HEK293 (cell line): Measurements from ENCODE around the gene CLDN19.
"Not testable (repeated sequence)": the region's sequence is repeated elsewhere in the genome, so short reads cannot be mapped to it uniquely, and the experiment has no call there.

Experiments
- CTCF ChIA-PET: fragments of 350-600 bp; formaldehyde crosslinking; extraction: SDS; loops from one replicate; lab custom pipeline; 2021; ENCODE audit warnings: antibody characterized with exemption; lab: Yijun Ruan, JAX
- POLR2A ChIA-PET: fragments of 300-600 bp; formaldehyde crosslinking; extraction: SDS; loops from one replicate; lab custom pipeline; 2020; ENCODE audit warnings: antibody characterized with exemption, inconsistent platforms; lab: Yijun Ruan, JAX
- H3K27ac ChIP-seq: fragments of 200-500 bp; sonication (Bioruptor generic); 2 replicates; pipeline ENCODE4 v1.5.1; 2014; ENCODE audit warnings: low read depth, low read length, control low read depth, inconsistent platforms; ENCODE audit errors: extremely low read depth
- H3K36me3 ChIP-seq, 2 experiments: fragments of 200-500 bp in 1 of 2; sonication (Bioruptor generic) in 1 of 2; 1 replicate in 1 of 2; 2 replicates in 1 of 2; pipeline ENCODE4 v1.5.1; 2014 to 2017; ENCODE audit warnings: inconsistent platforms in 2 of 2, low read length in 2 of 2; ENCODE audit not compliant: control insufficient read depth in 2 of 2, insufficient read depth in 1 of 2
- H3K4me1 ChIP-seq: fragments of 200-500 bp; sonication (Bioruptor generic); 2 replicates; pipeline ENCODE4 v1.5.1; 2014; ENCODE audit warnings: mild to moderate bottlenecking, low read length, inconsistent platforms; ENCODE audit not compliant: control insufficient read depth, insufficient read depth
- H3K4me3 ChIP-seq: 2 replicates; pipeline ENCODE4 v1.5.1; 2011; ENCODE audit warnings: low read depth, mild to moderate bottlenecking, control low read depth, low read length, moderate library complexity
- H3K9me3 ChIP-seq: fragments of 200-500 bp; sonication (Bioruptor generic); 2 replicates; pipeline ENCODE4 v1.5.1; 2014; ENCODE audit warnings: low read depth, low read length, inconsistent platforms; ENCODE audit not compliant: control insufficient read depth, insufficient read depth
- BCL11A ChIP-seq: fragments of 450-650 bp; formaldehyde crosslinking; IDR thresholded peaks from 2 replicates; pipeline ENCODE4 v1.5.1; 2016; ENCODE audit warnings: low read depth, missing biosample characterization, missing genetic modification characterization
- EGR2 ChIP-seq: fragments of 450-650 bp; formaldehyde crosslinking; IDR thresholded peaks from 2 replicates; pipeline ENCODE4 v1.5.1; 2016; ENCODE audit warnings: low read depth, missing biosample characterization, missing genetic modification characterization
- FEZF1 ChIP-seq: fragments of 450-650 bp; formaldehyde crosslinking; IDR thresholded peaks from 2 replicates; pipeline ENCODE4 v1.5.1; 2016; ENCODE audit warnings: missing biosample characterization, missing genetic modification characterization
- GLI2 ChIP-seq: fragments of 450-650 bp; formaldehyde crosslinking; IDR thresholded peaks from 2 replicates; pipeline ENCODE4; 2017; ENCODE audit warnings: missing biosample characterization, missing genetic modification characterization, low read depth, borderline replicate concordance
- GLI4 ChIP-seq: fragments of 450-650 bp; formaldehyde crosslinking; IDR thresholded peaks from 2 replicates; pipeline ENCODE4 v1.5.1; 2016; ENCODE audit warnings: missing biosample characterization, missing genetic modification characterization
- KLF9 ChIP-seq: fragments of 450-650 bp; formaldehyde crosslinking; IDR thresholded peaks from 2 replicates; pipeline ENCODE4 v1.5.1; 2016; ENCODE audit warnings: missing biosample characterization, missing genetic modification characterization, low read depth
- ZNF184 ChIP-seq: fragments of 450-650 bp; IDR thresholded peaks from 2 replicates; pipeline ENCODE4 v1.5.1; 2018; ENCODE audit warnings: missing biosample characterization, mild to moderate bottlenecking, missing genetic modification characterization
- ZNF2 ChIP-seq: fragments of 450-650 bp; formaldehyde crosslinking; IDR thresholded peaks from 2 replicates; pipeline ENCODE4 v1.5.1; 2016; ENCODE audit warnings: missing biosample characterization, missing genetic modification characterization
- ZNF274 ChIP-seq, 2 experiments: fragments of 200-500 bp in 1 of 2; fragments of 450-650 bp in 1 of 2; sonication (Bioruptor generic) in 1 of 2; formaldehyde crosslinking in 1 of 2; IDR thresholded peaks; 2 replicates each; pipeline versions ENCODE4 v1.5.1 to v1.6.1; 2014 to 2016; ENCODE audit warnings: borderline replicate concordance in 1 of 2, inconsistent platforms in 1 of 2, low read length in 1 of 2, missing biosample characterization in 1 of 2, missing genetic modification characterization in 1 of 2
- ZNF341 ChIP-seq: fragments of 450-650 bp; formaldehyde crosslinking; IDR thresholded peaks from 2 replicates; pipeline ENCODE4; 2016; ENCODE audit warnings: low read depth, missing biosample characterization, missing genetic modification characterization
- ZNF354C ChIP-seq: fragments of 450-650 bp; formaldehyde crosslinking; IDR thresholded peaks from 2 replicates; pipeline ENCODE4 v1.5.1; 2016; ENCODE audit warnings: missing biosample characterization, missing genetic modification characterization, low read depth, borderline replicate concordance
- ZNF394 ChIP-seq: fragments of 450-650 bp; formaldehyde crosslinking; IDR thresholded peaks from 2 replicates; pipeline ENCODE4 v1.5.1; 2016; ENCODE audit warnings: missing biosample characterization, missing genetic modification characterization, mild to moderate bottlenecking, moderate library complexity, borderline replicate concordance
- ZNF629 ChIP-seq: fragments of 450-650 bp; formaldehyde crosslinking; IDR thresholded peaks from 2 replicates; pipeline ENCODE4 v1.5.1; 2017; ENCODE audit warnings: missing biosample characterization, missing genetic modification characterization
- ZNF785 ChIP-seq: fragments of 450-650 bp; formaldehyde crosslinking; IDR thresholded peaks from 2 replicates; pipeline ENCODE4 v1.5.1; 2016; ENCODE audit warnings: missing biosample characterization, missing genetic modification characterization
- ZSCAN23 ChIP-seq: fragments of 450-650 bp; formaldehyde crosslinking; IDR thresholded peaks from 2 replicates; pipeline ENCODE4 v1.5.1; 2016; ENCODE audit warnings: missing biosample characterization, missing genetic modification characterization
- TF ChIP-seq, protein P1 (sequence below): fragments of 450-650 bp; formaldehyde crosslinking; IDR thresholded peaks from 2 replicates; pipeline ENCODE4 v1.5.1; 2016; ENCODE audit warnings: missing biosample characterization, missing genetic modification characterization
- TF ChIP-seq, protein P2 (sequence below): fragments of 450-650 bp; formaldehyde crosslinking; IDR thresholded peaks from 2 replicates; pipeline ENCODE4 v1.5.1; 2016; ENCODE audit warnings: missing biosample characterization, missing genetic modification characterization

CLDN19 gene

DNA sequence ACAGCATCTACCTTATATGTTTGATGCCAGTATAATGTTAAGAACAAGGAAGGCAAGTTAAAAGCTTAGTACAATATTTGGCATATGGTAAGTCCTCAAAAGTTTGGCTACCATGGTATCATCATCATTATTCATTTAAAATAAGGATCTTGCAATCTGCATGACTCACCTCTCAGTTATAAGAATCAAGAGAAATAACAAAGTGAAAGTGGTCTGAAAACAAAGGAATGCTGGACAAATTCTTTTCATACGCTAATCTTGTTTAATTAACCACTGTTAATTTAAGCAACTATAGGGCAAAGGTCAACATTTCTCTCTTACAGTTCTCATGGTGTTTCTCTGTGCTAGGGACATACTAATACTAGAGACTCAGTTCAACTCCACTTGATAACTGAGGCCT, 13.0 kb upstream of the CLDN19 start:
- Histone ChIP-seq H3K4me1 (no peaks in the 10 kb centered on the region), H3K27ac (no peak overlapping the region), H3K36me3 (peaks cover 7 to 89% of the 10 kb centered on the region in 2 experiments), H3K4me3 (no peak overlapping the region), H3K9me3 (no peaks in the 10 kb centered on the region)
- TF ChIP-seq FEZF1 (no peak), GLI2 (no peak), ZNF184 (tag by site-specific recombination) (no peak), ZSCAN23 (tag by site-specific recombination) (no peak), ZNF2 (tag by site-specific recombination) (no peak), GLI4 (tag by site-specific recombination) (no peak)
- TF ChIP-seq, protein P1, sequence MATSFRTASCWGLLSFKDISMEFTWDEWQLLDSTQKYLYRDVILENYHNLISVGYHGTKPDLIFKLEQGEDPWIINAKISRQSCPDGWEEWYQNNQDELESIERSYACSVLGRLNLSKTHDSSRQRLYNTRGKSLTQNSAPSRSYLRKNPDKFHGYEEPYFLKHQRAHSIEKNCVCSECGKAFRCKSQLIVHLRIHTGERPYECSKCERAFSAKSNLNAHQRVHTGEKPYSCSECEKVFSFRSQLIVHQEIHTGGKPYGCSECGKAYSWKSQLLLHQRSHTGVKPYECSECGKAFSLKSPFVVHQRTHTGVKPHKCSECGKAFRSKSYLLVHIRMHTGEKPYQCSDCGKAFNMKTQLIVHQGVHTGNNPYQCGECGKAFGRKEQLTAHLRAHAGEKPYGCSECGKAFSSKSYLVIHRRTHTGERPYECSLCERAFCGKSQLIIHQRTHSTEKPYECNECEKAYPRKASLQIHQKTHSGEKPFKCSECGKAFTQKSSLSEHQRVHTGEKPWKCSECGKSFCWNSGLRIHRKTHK = no peak
- POLR2A ChIA-PET = interaction anchor here (0.5 to 1.7 kb wide), 2 partner anchors 14 to 1320 kb away, joined by 3 to 9 read pairs; partner anchors contain the start of genes C1orf50 and P3H1
- CTCF ChIA-PET = no interaction called here

DNA sequence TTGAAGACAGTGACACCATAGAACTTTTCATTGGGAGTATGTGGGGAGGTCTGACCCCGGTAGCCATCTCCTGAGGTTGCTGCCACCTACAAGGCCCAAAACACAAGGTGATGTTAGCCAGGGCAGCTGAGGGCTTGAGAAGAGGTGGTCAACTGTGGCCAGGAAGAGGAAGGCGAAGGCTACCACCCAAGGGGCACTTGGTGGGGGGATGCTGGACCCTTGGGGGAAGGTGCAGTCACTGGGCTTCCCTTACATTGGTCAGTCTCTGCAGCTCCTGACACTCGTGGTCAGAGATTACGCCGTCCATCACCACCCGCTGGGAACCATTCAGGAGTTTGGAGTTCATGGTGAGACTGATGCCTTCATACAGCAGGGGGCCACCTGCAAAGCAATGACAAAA, 12.2 kb upstream of the CLDN19 start:
- ChIA-PET POLR2A (interaction anchor here (1.7 kb wide), 1 partner anchor 15 kb away, joined by 9 read pairs; the partner anchor contains the start of genes C1orf50 and P3H1), CTCF (interaction anchor here (0.6 kb wide), 1 partner anchor 180 kb away, joined by 3 read pairs; no protein-coding TSS in a partner anchor)
- peaks cover 6 to 89% of the 10 kb centered on the region in 2 experiments; a peak in 2 of 3 replicates for H3K36me3 ChIP-seq
- TF ChIP-seq ZNF274 (IDR thresholded peaks at IDR 0.05; ENCODE audit: low read length) (no peak), ZNF274 (tag by site-specific recombination; IDR thresholded peaks at IDR 0.05; ENCODE audit: borderline replicate concordance) (no peak), ZNF785 (tag by site-specific recombination) (no peak), ZNF394 (no peak), ZNF354C (tag by site-specific recombination) (no peak), ZNF629 (tag by site-specific recombination) (no peak), BCL11A (no peak), KLF9 (tag by site-specific recombination) (no peak), ZNF341 (tag by site-specific recombination) (no peak)
- TF ChIP-seq, protein P2, sequence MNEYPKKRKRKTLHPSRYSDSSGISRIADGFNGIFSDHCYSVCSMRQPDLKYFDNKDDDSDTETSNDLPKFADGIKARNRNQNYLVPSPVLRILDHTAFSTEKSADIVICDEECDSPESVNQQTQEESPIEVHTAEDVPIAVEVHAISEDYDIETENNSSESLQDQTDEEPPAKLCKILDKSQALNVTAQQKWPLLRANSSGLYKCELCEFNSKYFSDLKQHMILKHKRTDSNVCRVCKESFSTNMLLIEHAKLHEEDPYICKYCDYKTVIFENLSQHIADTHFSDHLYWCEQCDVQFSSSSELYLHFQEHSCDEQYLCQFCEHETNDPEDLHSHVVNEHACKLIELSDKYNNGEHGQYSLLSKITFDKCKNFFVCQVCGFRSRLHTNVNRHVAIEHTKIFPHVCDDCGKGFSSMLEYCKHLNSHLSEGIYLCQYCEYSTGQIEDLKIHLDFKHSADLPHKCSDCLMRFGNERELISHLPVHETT = no peak
- no peaks in the 10 kb centered on the region for H3K9me3 ChIP-seq
- H3K4me1 ChIP-seq = no peaks in the 10 kb centered on the region
- H3K4me3 ChIP-seq = no peak overlapping the region
- H3K27ac ChIP-seq = no peak overlapping the region

DNA sequence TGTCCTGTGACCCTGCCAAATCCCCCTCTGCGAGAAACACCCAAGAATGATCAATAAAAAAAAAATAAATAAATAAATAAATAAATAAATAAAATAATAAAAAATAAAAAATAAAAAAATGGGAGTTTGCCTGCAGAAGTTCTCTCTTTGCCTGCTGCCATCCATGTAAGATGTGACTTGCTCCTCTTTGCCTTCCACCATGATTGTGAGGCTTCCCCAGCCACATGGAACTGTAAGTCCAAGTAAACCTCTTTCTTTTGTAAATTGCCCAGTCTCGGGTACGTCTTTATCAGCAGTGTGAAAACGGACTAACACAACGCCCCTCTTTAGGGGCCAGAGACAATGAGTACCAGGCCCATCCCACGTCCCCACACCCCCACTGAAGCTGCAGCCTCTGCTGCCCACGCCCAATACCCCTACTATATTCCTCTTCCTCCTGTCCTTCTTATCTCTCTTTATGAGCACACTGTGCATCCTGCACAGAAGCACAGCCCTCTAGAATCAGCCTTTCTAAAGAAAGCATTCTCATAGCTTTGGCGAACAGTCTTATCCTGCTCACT, 11.6 kb upstream of the CLDN19 start:
- H3K27ac ChIP-seq, H3K9me3 ChIP-seq: not testable (repeated sequence)
- POLR2A ChIA-PET = interaction anchor here (1.7 kb wide), 1 partner anchor 15 kb away, joined by 9 read pairs; the partner anchor contains the start of genes C1orf50 and P3H1
- 0 out of 2 replicates have a peak, but pooled peaks have one; percentile 9 for TF ChIP-seq EGR2
- TF ChIP-seq, all 188 proteins: peak for 1; not testable (repeated sequence) for 187
- not testable (repeated sequence) for H3K4me1 ChIP-seq, H3K4me3 ChIP-seq
- H3K36me3 ChIP-seq = peaks cover 6 to 89% of the 10 kb centered on the region in 2 experiments; a peak in 2 of 3 replicates
- CTCF ChIA-PET = interaction anchor here (0.6 kb wide), 1 partner anchor 179 kb away, joined by 3 read pairs; no protein-coding TSS in a partner anchor
